ENCODE measurements around the gene TMEM63A. TPM values are rescaled to one million over a fixed set of nuclear protein-coding genes. Genes with fewer than 3 reads are reported as not detected.
A peak's percentile ranks its signal among the peaks of the same experiment; 100 is the strongest.

Gene TMEM63A
- total and polyA plus RNA-seq, 2 of the 13 experiments (the other 11 are each of a cell fraction or from before 2014, with no cell fraction given), result 23.9 to 53.3 TPM

DNA sequence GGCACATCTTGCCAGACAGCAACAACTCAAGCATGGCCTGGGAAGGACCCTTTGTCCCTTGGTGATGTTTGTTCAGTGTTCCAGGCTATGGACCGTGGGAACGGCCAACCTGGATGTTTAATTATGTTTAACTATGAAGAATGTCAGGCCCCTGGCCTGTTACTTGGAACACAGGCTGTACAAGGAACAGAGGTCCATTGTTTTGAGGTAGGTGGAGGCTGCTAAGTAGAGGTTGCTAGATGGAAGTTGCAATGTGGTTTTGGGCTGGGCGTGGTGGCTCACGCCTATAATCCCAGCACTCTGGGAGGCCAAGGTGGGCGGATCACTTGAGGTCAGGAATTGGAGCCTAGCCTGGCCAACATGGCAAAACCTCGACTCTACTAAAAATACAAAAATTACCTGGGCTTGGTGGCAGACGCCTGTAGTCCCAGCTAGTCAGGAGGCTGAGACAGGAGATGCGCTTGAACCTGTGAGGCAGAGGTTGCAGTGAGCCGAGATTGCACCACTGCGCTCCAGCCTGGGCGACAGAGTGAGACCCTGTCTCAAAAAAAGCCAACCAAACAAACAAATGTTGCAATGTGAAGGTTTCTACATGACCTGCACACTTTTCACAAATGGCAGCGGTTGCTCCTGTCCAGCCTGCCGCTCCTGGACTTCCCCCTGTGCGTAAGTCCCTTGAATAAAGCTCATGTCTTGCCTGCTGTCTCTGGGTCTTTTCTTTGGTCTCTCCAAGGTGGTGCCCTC lies 9.2 kb upstream of the TMEM63A start (continued):
- TF ChIP-seq, protein P1, sequence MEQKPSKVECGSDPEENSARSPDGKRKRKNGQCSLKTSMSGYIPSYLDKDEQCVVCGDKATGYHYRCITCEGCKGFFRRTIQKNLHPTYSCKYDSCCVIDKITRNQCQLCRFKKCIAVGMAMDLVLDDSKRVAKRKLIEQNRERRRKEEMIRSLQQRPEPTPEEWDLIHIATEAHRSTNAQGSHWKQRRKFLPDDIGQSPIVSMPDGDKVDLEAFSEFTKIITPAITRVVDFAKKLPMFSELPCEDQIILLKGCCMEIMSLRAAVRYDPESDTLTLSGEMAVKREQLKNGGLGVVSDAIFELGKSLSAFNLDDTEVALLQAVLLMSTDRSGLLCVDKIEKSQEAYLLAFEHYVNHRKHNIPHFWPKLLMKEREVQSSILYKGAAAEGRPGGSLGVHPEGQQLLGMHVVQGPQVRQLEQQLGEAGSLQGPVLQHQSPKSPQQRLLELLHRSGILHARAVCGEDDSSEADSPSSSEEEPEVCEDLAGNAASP (CRISPR knock-in tag; IDR thresholded peaks at IDR 0.05; ENCODE audit: borderline replicate concordance), result no peak
- TF ChIP-seq ZSCAN12 (CRISPR knock-in tag; IDR thresholded peaks at IDR 0.05) (no peak), GATAD2A (CRISPR knock-in tag; IDR thresholded peaks at IDR 0.05) (0 out of 2 replicates have a peak, but pooled peaks have one; percentile 14), ZNF883 (CRISPR knock-in tag; IDR thresholded peaks at IDR 0.05; ENCODE audit: not compliant biosample characterization) (peak; percentile 57), ATM (IDR thresholded peaks at IDR 0.05; ENCODE audit: borderline replicate concordance) (no peak), ZMYM3 (CRISPR knock-in tag; IDR thresholded peaks at IDR 0.05) (peak; percentile 53; the same call in 1 of the 2 replicates), SIX1 (CRISPR knock-in tag; IDR thresholded peaks at IDR 0.05; ENCODE audit: borderline replicate concordance) (no peak), ZNF501 (CRISPR knock-in tag; IDR thresholded peaks at IDR 0.05) (no peak), ZNF549 (CRISPR knock-in tag; IDR thresholded peaks at IDR 0.05) (no peak), ARNT2 (CRISPR knock-in tag; IDR thresholded peaks at IDR 0.05; ENCODE audit: low read depth) (no peak), MAF1 (CRISPR knock-in tag; IDR thresholded peaks at IDR 0.05; ENCODE audit: borderline replicate concordance) (no peak), MTF1 (CRISPR knock-in tag; IDR thresholded peaks at IDR 0.05) (no peak), MIER2 (CRISPR knock-in tag; IDR thresholded peaks at IDR 0.05) (no peak), RARA (CRISPR knock-in tag; IDR thresholded peaks at IDR 0.05) (0 out of 2 replicates have a peak, but pooled peaks have one; percentile 21)

All from HepG2 (cell line).